KMS-11 (cell line): Measurements from ENCODE around the gene ZNF84.

Experiments used
- H2AFZ ChIP-seq: fragments of 200-600 bp; sonication (generic); 2 replicates; pipeline ENCODE4 v1.6.1; 2016; ENCODE audit warnings: antibody characterized with exemption, mixed run types, low read depth
- H3K27ac ChIP-seq: fragments of 200-600 bp; sonication (generic); 2 replicates; pipeline ENCODE4 v1.6.1; 2016; ENCODE audit warnings: mild to moderate bottlenecking, mixed run types
- H3K27me3 ChIP-seq: fragments of 200-600 bp; sonication (generic); 2 replicates; pipeline ENCODE4 v1.6.1; 2017; ENCODE audit warnings: mild to moderate bottlenecking, low read depth, mixed run types, moderate library complexity; ENCODE audit not compliant: insufficient read depth
- H3K36me3 ChIP-seq: fragments of 200-600 bp; sonication (generic); 2 replicates; pipeline ENCODE4 v1.6.1; 2017; ENCODE audit warnings: mild to moderate bottlenecking, mixed run types; ENCODE audit not compliant: insufficient read depth
- H3K4me1 ChIP-seq: fragments of 200-600 bp; sonication (generic); 2 replicates; pipeline ENCODE4 v1.6.1; 2016; ENCODE audit warnings: mild to moderate bottlenecking, low read depth, mixed run types; ENCODE audit not compliant: poor library complexity, severe bottlenecking
- H3K4me2 ChIP-seq: fragments of 200-600 bp; sonication (generic); 2 replicates; pipeline ENCODE4 v1.7.0; 2016; ENCODE audit warnings: mild to moderate bottlenecking, mixed run types
- H3K4me3 ChIP-seq: fragments of 200-600 bp; sonication (generic); IDR thresholded peaks from 2 replicates; pipeline ENCODE4 v1.6.1; 2017; ENCODE audit warnings: low read depth, low read length, mixed read lengths; ENCODE audit not compliant: insufficient read depth
- H3K79me2 ChIP-seq: fragments of 200-600 bp; sonication (generic); 2 replicates; pipeline ENCODE4 v1.6.1; 2016; ENCODE audit warnings: low read depth, mixed run types; ENCODE audit not compliant: insufficient read depth
- H3K9ac ChIP-seq: fragments of 200-600 bp; sonication (generic); 2 replicates; pipeline ENCODE4 v1.6.1; 2016; ENCODE audit warnings: mild to moderate bottlenecking, mixed run types
- H4K20me1 ChIP-seq: fragments of 200-600 bp; sonication (generic); 2 replicates; pipeline ENCODE4 v1.6.1; 2016; ENCODE audit warnings: mild to moderate bottlenecking, mixed run types; ENCODE audit not compliant: insufficient read depth
- TF ChIP-seq, protein P1 (sequence below): fragments of 200-600 bp; sonication (generic); conservative IDR thresholded peaks from 2 replicates; pipeline ENCODE4 v1.6.1; 2017; ENCODE audit warnings: low read depth, mild to moderate bottlenecking, antibody characterized with exemption, low read length, moderate library complexity, mixed read lengths

Gene ZNF84

DNA sequence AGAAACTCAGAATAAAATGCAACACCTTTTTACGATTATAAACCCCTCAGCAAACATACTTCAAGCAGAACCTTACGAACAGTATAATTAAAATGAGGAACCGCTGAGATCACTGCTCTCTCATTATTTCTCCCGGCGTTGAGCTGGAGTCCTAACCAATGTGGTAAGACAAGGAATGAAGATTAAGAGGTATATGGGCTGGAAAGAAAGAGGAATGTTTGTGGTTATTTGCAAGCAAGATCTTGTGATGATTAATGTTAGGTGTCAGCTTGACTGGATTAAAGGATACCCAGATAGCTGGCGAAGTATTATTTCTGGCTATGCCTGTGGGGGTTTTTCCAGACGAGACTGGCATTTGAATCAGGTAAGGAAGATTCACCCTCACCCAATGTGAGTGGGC is 10.3 kb upstream of the ZNF84 start:
- no peak overlapping the region for H3K27ac ChIP-seq
- no peaks in the 10 kb centered on the region for H4K20me1 ChIP-seq
- H3K27me3 ChIP-seq: no peaks in the 10 kb centered on the region
- H3K36me3 ChIP-seq: no peaks in the 10 kb centered on the region
- no peak overlapping the region for H3K9ac ChIP-seq
- no peak overlapping the region for H3K4me2 ChIP-seq
- no peaks in the 10 kb centered on the region for H3K4me1 ChIP-seq
- no peak overlapping the region for H2AFZ ChIP-seq
- H3K79me2 ChIP-seq: no peaks in the 10 kb centered on the region
- no peak overlapping the region for H3K4me3 ChIP-seq
- TF ChIP-seq, protein P1, sequence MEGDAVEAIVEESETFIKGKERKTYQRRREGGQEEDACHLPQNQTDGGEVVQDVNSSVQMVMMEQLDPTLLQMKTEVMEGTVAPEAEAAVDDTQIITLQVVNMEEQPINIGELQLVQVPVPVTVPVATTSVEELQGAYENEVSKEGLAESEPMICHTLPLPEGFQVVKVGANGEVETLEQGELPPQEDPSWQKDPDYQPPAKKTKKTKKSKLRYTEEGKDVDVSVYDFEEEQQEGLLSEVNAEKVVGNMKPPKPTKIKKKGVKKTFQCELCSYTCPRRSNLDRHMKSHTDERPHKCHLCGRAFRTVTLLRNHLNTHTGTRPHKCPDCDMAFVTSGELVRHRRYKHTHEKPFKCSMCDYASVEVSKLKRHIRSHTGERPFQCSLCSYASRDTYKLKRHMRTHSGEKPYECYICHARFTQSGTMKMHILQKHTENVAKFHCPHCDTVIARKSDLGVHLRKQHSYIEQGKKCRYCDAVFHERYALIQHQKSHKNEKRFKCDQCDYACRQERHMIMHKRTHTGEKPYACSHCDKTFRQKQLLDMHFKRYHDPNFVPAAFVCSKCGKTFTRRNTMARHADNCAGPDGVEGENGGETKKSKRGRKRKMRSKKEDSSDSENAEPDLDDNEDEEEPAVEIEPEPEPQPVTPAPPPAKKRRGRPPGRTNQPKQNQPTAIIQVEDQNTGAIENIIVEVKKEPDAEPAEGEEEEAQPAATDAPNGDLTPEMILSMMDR: no peak

DNA sequence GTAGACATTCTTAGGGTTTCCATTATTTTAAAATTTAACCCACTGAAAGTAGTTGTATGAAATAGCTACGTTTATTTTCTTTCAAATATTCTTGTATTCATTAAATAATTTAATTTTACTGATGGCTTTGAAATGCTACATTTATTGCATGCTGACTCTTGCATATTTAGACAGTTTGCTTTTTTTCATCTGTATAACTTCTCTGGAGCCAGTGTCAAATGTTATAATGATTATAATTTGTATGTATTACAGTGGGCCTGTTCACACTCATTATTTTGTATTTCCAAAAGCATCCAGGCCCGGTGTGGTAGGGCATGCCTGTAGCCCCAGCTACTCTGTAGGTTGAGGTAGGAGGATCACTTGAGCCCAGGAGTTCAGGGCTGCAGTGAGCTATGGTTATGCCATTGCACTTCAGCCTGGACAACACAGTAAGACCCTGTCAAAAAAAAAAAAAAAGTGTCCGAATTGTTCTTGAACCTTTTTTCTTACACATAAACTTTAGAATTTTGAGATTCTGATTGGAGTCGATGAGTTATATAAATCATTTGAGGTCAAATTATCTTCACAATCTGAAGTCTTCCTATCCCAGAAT is 905 bp downstream of the ZNF84 start:
- peak overlapping the region; percentile 74; the same call in 1 of the 2 replicates for H3K9ac ChIP-seq
- H3K4me3 ChIP-seq: no peak overlapping the region
- H4K20me1 ChIP-seq: no peaks in the 10 kb centered on the region
- H3K27ac ChIP-seq: peak overlapping the region; percentile 86
- TF ChIP-seq, protein P1: no peak
- H3K36me3 ChIP-seq: peaks cover 3% of the 10 kb centered on the region; the same call in 1 of the 2 replicates
- peak overlapping the region; percentile 60 for H3K4me2 ChIP-seq
- peaks cover 8% of the 10 kb centered on the region for H3K4me1 ChIP-seq
- peak overlapping the region; percentile 59; the same call in 1 of the 2 replicates for H2AFZ ChIP-seq
- peaks cover 9% of the 10 kb centered on the region; the same call in 1 of the 2 replicates for H3K79me2 ChIP-seq
- no peaks in the 10 kb centered on the region for H3K27me3 ChIP-seq

DNA sequence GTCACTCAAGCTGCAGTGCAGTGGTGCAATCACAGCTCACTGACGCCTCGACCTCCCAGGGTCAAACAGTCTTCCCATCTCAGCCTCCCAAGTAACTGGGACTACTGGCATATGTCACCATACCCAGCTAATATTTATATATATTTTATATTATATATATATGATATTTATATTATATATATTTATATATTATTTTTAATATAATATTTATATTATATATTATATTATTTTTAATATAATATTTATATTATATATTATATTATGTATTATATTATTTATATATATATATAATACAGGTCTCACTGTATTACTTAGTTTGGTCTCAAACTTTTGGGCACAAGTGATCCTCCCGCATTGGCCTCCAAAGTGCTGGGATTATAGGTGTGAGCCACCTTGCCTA is 9.4 kb downstream of the ZNF84 start:
- no peak overlapping the region for H3K9ac ChIP-seq
- H3K27ac ChIP-seq: no peak overlapping the region
- no peak overlapping the region for H3K4me2 ChIP-seq
- no peak overlapping the region for H3K4me3 ChIP-seq
- H2AFZ ChIP-seq: no peak overlapping the region
- no peaks in the 10 kb centered on the region for H4K20me1 ChIP-seq
- H3K79me2 ChIP-seq: no peaks in the 10 kb centered on the region
- TF ChIP-seq, protein P1: no peak
- H3K4me1 ChIP-seq: no peaks in the 10 kb centered on the region
- peaks cover 3% of the 10 kb centered on the region; the same call in 1 of the 2 replicates for H3K36me3 ChIP-seq
- H3K27me3 ChIP-seq: no peaks in the 10 kb centered on the region

DNA sequence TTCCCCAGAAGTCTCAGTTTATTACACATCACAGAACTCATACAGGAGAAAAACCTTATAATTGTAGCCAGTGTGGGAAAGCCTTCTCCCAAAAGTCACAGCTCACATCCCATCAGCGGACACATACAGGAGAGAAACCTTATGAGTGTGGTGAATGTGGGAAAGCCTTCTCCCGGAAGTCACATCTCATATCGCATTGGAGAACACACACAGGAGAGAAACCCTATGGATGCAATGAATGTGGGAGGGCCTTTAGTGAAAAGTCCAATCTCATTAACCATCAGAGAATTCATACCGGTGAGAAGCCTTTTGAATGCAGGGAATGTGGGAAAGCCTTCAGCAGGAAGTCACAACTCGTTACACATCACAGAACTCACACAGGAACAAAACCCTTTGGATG is 20.1 kb downstream of the ZNF84 start:
- H3K27me3 ChIP-seq: no peaks in the 10 kb centered on the region
- no peaks in the 10 kb centered on the region for H4K20me1 ChIP-seq
- no peaks in the 10 kb centered on the region for H3K4me1 ChIP-seq
- no peak overlapping the region for H2AFZ ChIP-seq
- no peak overlapping the region for H3K4me3 ChIP-seq
- H3K9ac ChIP-seq: no peak overlapping the region
- TF ChIP-seq, protein P1: no peak
- H3K79me2 ChIP-seq: no peaks in the 10 kb centered on the region
- no peaks in the 10 kb centered on the region for H3K36me3 ChIP-seq
- H3K4me2 ChIP-seq: no peak overlapping the region
- no peak overlapping the region for H3K27ac ChIP-seq
